SU-DHL-6 (cell line): ENCODE data around the gene INPPL1.

Experiments
- CTCF ChIP-seq: fragments of 200-600 bp; sonication (generic); IDR thresholded peaks from one replicate; pipeline ENCODE4 v1.5.1; 2017; ENCODE audit warnings: antibody characterized with exemption, mild to moderate bottlenecking, low read length, moderate library complexity; ENCODE audit not compliant: insufficient read depth, poor library complexity, severe bottlenecking
- EZH2phosphoT487 ChIP-seq: fragments of 200-600 bp; sonication (generic), shearing (Covaris generic); conservative IDR thresholded peaks from 2 replicates; pipeline ENCODE4 v1.6.1; 2018; ENCODE audit warnings: mild to moderate bottlenecking, antibody characterized with exemption, low read length, moderate library complexity, mixed read lengths

DNA sequence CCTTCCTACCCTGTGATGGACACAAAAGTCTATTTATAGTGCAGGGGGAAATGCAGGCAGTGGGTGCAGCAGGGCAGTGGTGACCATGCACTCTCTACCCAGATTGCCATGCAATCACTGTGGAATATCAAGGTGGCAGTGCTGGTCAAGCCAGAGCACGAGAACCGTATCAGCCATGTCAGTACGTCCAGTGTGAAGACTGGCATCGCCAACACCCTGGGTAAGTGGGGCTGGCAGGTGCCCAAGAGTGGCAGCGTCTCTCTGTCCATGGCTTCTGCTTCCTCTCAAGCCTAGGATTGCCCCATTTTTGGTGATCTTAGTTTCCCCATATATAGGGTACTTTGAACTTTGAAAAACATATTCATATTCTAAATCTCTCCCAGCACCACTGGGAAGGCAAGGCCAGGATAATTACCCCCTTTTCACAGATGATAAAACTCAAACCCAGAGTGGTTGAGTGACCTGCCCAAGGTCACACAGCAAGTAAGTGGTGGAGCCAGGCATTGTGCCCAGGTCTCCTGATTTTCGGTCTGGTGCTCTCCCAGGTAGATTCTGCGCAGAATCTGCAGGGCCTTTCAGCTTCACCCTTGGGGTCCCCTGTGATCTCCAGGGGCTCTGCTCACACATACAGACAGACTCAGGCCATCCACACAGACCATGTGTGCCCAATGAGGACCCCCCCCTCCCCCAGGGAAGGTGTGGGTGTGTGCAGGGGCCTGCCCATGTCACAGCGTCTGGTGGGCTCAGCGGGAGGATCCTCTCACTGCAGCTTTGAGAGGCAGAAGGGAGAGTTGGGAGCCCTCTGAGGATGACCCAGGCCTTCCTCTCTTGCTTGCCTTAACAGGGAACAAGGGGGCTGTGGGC is 7.1 kb downstream of the INPPL1 start:
- no peak for TF ChIP-seq CTCF
- TF ChIP-seq EZH2phosphoT487: no peak
